ES-I3 (cell line): ENCODE results near the gene MGRN1.

Experiments
- H3K36me3 ChIP-seq: 2 replicates; pipeline ENCODE4 v1.6.1; 2013; ENCODE audit warnings: mild to moderate bottlenecking, low read length, control low read depth, moderate library complexity; ENCODE audit not compliant: insufficient read depth
- H3K4me1 ChIP-seq: 2 replicates; pipeline ENCODE4 v1.6.1; 2013; ENCODE audit warnings: mild to moderate bottlenecking, control low read depth, low read length; ENCODE audit not compliant: insufficient read depth
- H3K9ac ChIP-seq: 2 replicates; pipeline ENCODE4 v1.6.1; 2013; ENCODE audit warnings: low read depth, mild to moderate bottlenecking, low read length, moderate library complexity
- H3K9me3 ChIP-seq: 2 replicates; pipeline ENCODE4 v1.6.1; 2013; ENCODE audit warnings: mild to moderate bottlenecking, low read length, moderate library complexity; ENCODE audit not compliant: control insufficient read depth, insufficient read depth

The MGRN1 gene

GRCh38 chr16:4624015-4624826 lies at the start of gene MGRN1:
MGRN1 (plus strand) TSS chr16:4624826; CDS start chr16:4624961, 135 bp downstream.
- H3K36me3 ChIP-seq: no peaks in the 10 kb centered on the region; the same call in 1 of the 2 replicates
- peak within 1 kb of the TSS; percentile 80 for H3K9ac ChIP-seq
- H3K4me1 ChIP-seq: 0 out of 2 replicates have a peak, but pooled peaks cover 8% of the 10 kb centered on the region
- no peaks in the 10 kb centered on the region for H3K9me3 ChIP-seq

GRCh38 chr16:4574919-4575705 lies 49.5 kb upstream of the MGRN1 start:
- Histone ChIP-seq H3K9ac (no peak overlapping the region), H3K9me3 (no peaks in the 10 kb centered on the region), H3K4me1 (peaks cover 19% of the 10 kb centered on the region), H3K36me3 (no peaks in the 10 kb centered on the region)

DNA sequence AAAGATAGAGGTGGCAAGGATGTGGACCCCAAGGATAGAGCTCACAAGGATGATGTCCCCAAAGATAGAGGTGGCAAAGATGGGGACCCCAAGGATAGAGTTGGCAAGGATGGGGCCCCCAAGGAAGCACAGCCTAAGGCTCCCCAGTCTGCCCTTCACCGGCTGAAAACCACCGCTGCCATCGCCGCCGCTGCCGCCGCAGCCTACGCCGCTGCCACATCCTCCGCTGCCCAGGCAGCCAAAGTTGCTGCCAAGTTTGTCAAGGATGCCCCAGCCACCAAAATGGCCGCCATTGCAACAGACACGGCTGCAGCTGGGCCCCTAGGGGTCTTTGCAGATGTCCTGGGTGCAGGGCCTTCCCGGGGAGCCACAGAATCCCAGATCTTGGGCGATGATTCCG lies 48.6 kb upstream of the MGRN1 start:
- Histone ChIP-seq H3K36me3 (no peaks in the 10 kb centered on the region), H3K4me1 (peaks cover 12% of the 10 kb centered on the region), H3K9ac (no peak overlapping the region), H3K9me3 (no peaks in the 10 kb centered on the region)

DNA sequence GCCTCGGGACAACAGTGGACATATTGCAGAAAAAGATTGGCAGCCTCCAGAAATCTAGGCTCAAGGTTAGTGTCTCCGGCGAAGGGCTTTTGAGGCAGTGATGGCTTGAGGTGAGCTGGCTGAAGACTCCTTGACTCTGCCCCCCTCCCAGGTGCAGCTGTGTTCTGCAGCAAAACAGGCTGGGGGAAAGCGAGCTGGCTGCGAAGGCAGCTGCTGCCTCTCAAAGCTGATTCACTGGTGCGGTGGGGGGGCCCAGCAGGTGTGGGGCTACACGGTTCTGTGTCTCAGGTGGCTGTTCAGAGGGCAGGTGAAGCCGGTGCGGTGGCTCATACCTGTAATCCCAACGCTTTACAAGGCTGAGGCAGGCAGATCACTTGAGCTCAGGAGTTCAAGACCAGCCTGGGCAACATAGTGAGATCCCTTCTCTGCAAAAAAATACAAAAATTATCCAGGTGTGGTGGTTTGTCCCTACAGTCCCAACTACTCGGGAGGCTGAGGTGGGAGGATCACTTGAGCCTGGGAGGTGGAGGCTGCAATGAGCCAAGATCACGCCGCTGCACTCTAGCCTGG lies 45.6 kb upstream of the MGRN1 start:
- H3K4me1 ChIP-seq: peaks cover 4% of the 10 kb centered on the region; the same call in 1 of the 2 replicates
- H3K9ac ChIP-seq: no peak overlapping the region

DNA sequence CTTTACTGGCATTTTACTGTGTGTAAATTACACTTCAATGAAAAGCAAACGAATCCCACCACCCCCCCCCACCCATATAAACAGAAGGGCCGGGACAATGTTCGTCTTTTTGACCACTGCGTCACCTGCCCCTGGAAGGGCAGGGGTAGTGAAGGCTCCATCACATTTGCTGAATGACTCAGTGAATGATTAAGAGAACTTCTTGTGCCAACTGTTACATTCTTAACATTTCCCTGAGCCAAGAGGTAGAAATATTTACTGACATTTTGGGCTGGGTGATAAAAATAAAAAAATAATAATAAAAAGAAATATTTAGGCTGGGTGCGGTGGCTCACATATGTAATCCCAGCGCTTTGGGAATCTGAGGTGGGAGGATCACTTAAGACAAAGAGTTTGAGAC lies 44.4 kb upstream of the MGRN1 start:
- Histone ChIP-seq H3K9ac (no peak overlapping the region), H3K9me3 (no peaks in the 10 kb centered on the region), H3K36me3 (no peaks in the 10 kb centered on the region), H3K4me1 (peaks cover 3% of the 10 kb centered on the region; the same call in 1 of the 2 replicates)

More for the DNA sequence above, 45.6 kb upstream of the MGRN1 start:
- no peaks in the 10 kb centered on the region for H3K36me3 ChIP-seq
- H3K9me3 ChIP-seq: no peaks in the 10 kb centered on the region

GRCh38 chr16:4583906-4584305 lies 40.7 kb upstream of the MGRN1 start:
- Histone ChIP-seq H3K9me3 (peaks cover 3% of the 10 kb centered on the region; the same call in 1 of the 2 replicates), H3K4me1 (peaks cover 3% of the 10 kb centered on the region; the same call in 1 of the 2 replicates), H3K9ac (no peak overlapping the region), H3K36me3 (no peaks in the 10 kb centered on the region)

- H3K36me3 ChIP-seq: no peaks in the 10 kb centered on the region
- H3K9me3 ChIP-seq: peaks cover 6% of the 10 kb centered on the region; the same call in 1 of the 2 replicates
- H3K4me1 ChIP-seq: peaks cover 3% of the 10 kb centered on the region; the same call in 1 of the 2 replicates
- H3K9ac ChIP-seq: no peak overlapping the region
Measured at GRCh38 chr16:4586291-4586690, 38.3 kb upstream of the MGRN1 start.

- no peak overlapping the region for H3K9ac ChIP-seq
- peaks cover 6% of the 10 kb centered on the region; the same call in 1 of the 2 replicates for H3K9me3 ChIP-seq
- peaks cover 14% of the 10 kb centered on the region for H3K4me1 ChIP-seq
- H3K36me3 ChIP-seq: no peaks in the 10 kb centered on the region
Measured at GRCh38 chr16:4588386-4588785, 36.2 kb upstream of the MGRN1 start.

GRCh38 chr16:4588961-4589360 lies 35.7 kb upstream of the MGRN1 start:
- Histone ChIP-seq H3K36me3 (no peaks in the 10 kb centered on the region), H3K9ac (no peak overlapping the region), H3K9me3 (peaks cover 6% of the 10 kb centered on the region; the same call in 1 of the 2 replicates), H3K4me1 (peaks cover 17% of the 10 kb centered on the region)

DNA sequence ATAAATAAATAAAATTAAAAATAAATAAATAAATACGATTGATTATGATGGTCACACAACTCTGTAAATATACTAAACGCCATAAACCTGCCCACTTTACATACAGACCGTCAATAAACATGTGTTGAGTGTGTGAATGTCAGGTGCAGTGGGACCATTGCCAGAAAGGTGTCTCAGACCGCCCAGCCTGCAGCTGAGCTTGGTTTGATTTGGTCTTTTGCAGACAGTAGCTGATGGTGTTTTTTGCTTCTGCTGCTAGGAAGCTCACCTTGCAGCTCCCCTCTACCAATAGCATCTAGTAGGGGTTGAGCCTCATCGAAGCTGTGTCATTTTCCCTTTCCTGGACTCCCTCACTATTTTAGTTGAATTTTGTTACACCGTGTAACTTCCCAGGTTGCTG lies 33.4 kb upstream of the MGRN1 start:
- no peaks in the 10 kb centered on the region for H3K36me3 ChIP-seq
- peaks cover 14% of the 10 kb centered on the region for H3K4me1 ChIP-seq
- H3K9me3 ChIP-seq: peaks cover 6% of the 10 kb centered on the region; the same call in 1 of the 2 replicates
- H3K9ac ChIP-seq: no peak overlapping the region

DNA sequence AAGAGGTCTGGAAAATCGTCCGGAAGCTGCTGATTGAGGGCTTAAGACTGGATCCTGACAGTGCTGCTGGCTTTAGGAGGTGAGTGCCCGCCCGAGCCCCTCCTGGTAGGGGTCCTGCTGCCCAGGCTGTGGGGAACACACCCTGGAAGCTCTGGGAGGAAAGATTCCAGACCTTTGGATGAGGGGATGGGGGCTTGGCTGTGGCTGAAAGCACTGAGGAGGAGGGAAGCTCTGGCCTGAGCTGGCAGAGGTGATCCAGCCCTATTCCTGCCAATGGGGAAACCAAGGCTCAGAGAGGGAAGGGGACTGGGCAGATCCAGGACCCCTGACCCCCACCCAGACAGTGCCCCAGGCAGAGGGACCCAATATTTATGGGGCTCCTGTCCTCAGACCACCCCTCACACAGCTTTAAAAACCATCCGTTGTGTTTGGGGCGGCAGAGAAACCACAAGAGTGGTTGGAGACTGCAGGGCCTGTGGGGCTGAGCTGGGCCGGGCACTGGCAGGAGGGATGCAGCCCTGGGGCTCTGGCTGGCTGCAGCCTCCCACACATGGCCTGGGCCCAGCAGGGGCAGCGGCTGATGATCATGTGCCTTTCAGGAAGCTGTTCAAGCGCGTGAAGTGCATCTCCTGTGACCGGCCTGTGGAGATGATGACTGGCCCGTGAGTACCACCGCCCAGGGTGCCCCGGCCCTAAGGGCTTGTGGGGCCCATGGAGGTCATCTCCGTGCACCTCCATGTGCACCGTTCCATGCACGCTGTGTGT lies 32.7 kb upstream of the MGRN1 start:
- Histone ChIP-seq H3K4me1 (peaks cover 14% of the 10 kb centered on the region), H3K9me3 (peaks cover 6% of the 10 kb centered on the region; the same call in 1 of the 2 replicates), H3K36me3 (no peaks in the 10 kb centered on the region), H3K9ac (no peak overlapping the region)

GRCh38 chr16:4593086-4593485 lies 31.5 kb upstream of the MGRN1 start:
- no peak overlapping the region for H3K9ac ChIP-seq
- H3K9me3 ChIP-seq: peaks cover 6% of the 10 kb centered on the region; the same call in 1 of the 2 replicates
- H3K36me3 ChIP-seq: no peaks in the 10 kb centered on the region
- H3K4me1 ChIP-seq: peaks cover 14% of the 10 kb centered on the region

GRCh38 chr16:4594433-4595410 lies 29.9 kb upstream of the MGRN1 start:
- Histone ChIP-seq H3K9me3 (no peaks in the 10 kb centered on the region), H3K36me3 (no peaks in the 10 kb centered on the region), H3K9ac (no peak overlapping the region), H3K4me1 (peaks cover 14% of the 10 kb centered on the region)
